HCT116 (cell line): ENCODE measurements around the gene SLC28A2. TPM values are rescaled to one million over a fixed set of nuclear protein-coding genes. Genes with fewer than 3 reads are reported as not detected.

Experiments used
- ATAC-seq: fragments of 200-7000 bp; cut with Tn5 transposase; 2 replicates; pipeline ENCODE4 v1.9.1; 2020; ENCODE audit warnings: mild to moderate bottlenecking, moderate library complexity
- BruUV-seq: library from RNA; stranded (reverse); fragments of 400-500 nt; replicated peaks from 2 replicates; lab custom pipeline; 2021; lab: Mats Ljungman, UMichigan
- CTCF ChIA-PET: fragments of 300-600 bp; sonication (Branson Sonifier 250); formaldehyde crosslinking; loops from one replicate; lab custom pipeline; 2021; ENCODE audit warnings: antibody characterized with exemption; lab: Charles Lee
- POLR2A ChIA-PET: fragments of 300-600, 350-600 bp; sonication (Branson Sonifier 250); formaldehyde crosslinking; loops from one replicate; lab custom pipeline; 2021; ENCODE audit warnings: antibody characterized with exemption; lab: Charles Lee
- RAD21 ChIA-PET, 2 experiments: fragments of 300-600 bp; sonication (Branson Sonifier 250); formaldehyde crosslinking; loops; one replicate each; lab custom pipeline; 2023; ENCODE audit warnings: low total read pairs in 2 of 2; ENCODE audit not compliant: uncharacterized antibody in 2 of 2, unreplicated experiment in 2 of 2, low non-redundant PET in 1 of 2; lab: Charles Lee
- DNase-seq: peaks from one replicate; pipeline ENCODE4 v3.0.0-alpha.2; 2010; ENCODE audit warnings: low read depth, low spot score
- H2AFZ ChIP-seq: fragments of 200-600 bp; shearing (Covaris generic), sonication (generic); 2 replicates; pipeline ENCODE4 v1.6.1; 2017; ENCODE audit warnings: low read depth, mixed run types, mixed read lengths, antibody characterized with exemption, low read length; ENCODE audit not compliant: poor library complexity, severe bottlenecking
- H3K27ac ChIP-seq: 2 replicates; pipeline ENCODE4 v1.5.1; 2012; ENCODE audit warnings: low read depth, low read length
- H3K27me3 ChIP-seq: fragments of 200-600 bp; sonication (generic); 2 replicates; pipeline ENCODE4 v1.6.1; 2016; ENCODE audit warnings: mixed run types, low read length, mixed read lengths; ENCODE audit not compliant: insufficient read depth
- H3K36me3 ChIP-seq, 2 experiments: fragments of 200-500 bp in 1 of 2; fragments of 200-600 bp in 1 of 2; sonication (Bioruptor generic) in 1 of 2; sonication (generic) in 1 of 2; 2 replicates each; pipeline versions ENCODE4 v1.5.1 to v1.6.1; 2014 to 2016; ENCODE audit warnings: low read length in 2 of 2, inconsistent platforms in 1 of 2, mixed read lengths in 1 of 2, mixed run types in 1 of 2; ENCODE audit not compliant: insufficient read depth in 2 of 2, control insufficient read depth in 1 of 2
- H3K4me1 ChIP-seq, 2 experiments: fragments of 200-600 bp in 1 of 2; sonication (generic) in 1 of 2; 2 replicates each; pipeline versions ENCODE4 v1.5.1 to v1.6.1; 2012 to 2017; ENCODE audit warnings: low read length in 2 of 2, inconsistent platforms in 1 of 2, mild to moderate bottlenecking in 1 of 2, mixed read lengths in 1 of 2, mixed run types in 1 of 2, moderate library complexity in 1 of 2; ENCODE audit not compliant: insufficient read depth in 2 of 2, control insufficient read depth in 1 of 2
- H3K4me2 ChIP-seq: fragments of 200-600 bp; sonication (generic); 2 replicates; pipeline ENCODE4 v1.6.1; 2017; ENCODE audit warnings: mixed run types, low read length, mixed read lengths
- H3K4me3 ChIP-seq, 2 experiments: fragments of 200-600 bp in 1 of 2; sonication (generic) in 1 of 2; replicated peaks in 1 of 2; 2 replicates each; pipeline ENCODE4 v1.5.1; 2011 to 2016; ENCODE audit warnings: low read length in 2 of 2, control low read depth in 1 of 2, low read depth in 1 of 2, mild to moderate bottlenecking in 1 of 2, mixed read lengths in 1 of 2, mixed run types in 1 of 2
- H3K79me2 ChIP-seq: fragments of 200-600 bp; sonication (generic); 2 replicates; pipeline ENCODE4 v1.6.1; 2017; ENCODE audit warnings: mild to moderate bottlenecking, mixed run types, low read length, moderate library complexity, mixed read lengths; ENCODE audit not compliant: insufficient read depth
- H3K9ac ChIP-seq: fragments of 200-600 bp; sonication (generic); 2 replicates; pipeline ENCODE4 v1.6.1; 2016; ENCODE audit warnings: low read length, mixed read lengths
- H3K9me2 ChIP-seq: fragments of 200-600 bp; sonication (generic), shearing (Covaris generic); 2 replicates; pipeline ENCODE4 v1.6.1; 2017; ENCODE audit warnings: mixed run types, mild to moderate bottlenecking, moderate library complexity; ENCODE audit not compliant: insufficient read depth
- H3K9me3 ChIP-seq, 2 experiments: fragments of 200-500 bp in 1 of 2; fragments of 200-600 bp in 1 of 2; sonication (Bioruptor generic) in 1 of 2; sonication (generic) in 1 of 2; 2 replicates each; pipeline ENCODE4 v1.6.1; 2014 to 2017; ENCODE audit warnings: low read length in 2 of 2, mixed read lengths in 2 of 2, inconsistent platforms in 1 of 2, low read depth in 1 of 2, mild to moderate bottlenecking in 1 of 2, mixed run types in 1 of 2, moderate library complexity in 1 of 2; ENCODE audit not compliant: control insufficient read depth in 1 of 2, insufficient read depth in 1 of 2
- H4K20me1 ChIP-seq: fragments of 200-600 bp; sonication (generic), shearing (Covaris generic); 2 replicates; pipeline ENCODE4 v1.6.1; 2017; ENCODE audit warnings: mixed run types, mild to moderate bottlenecking, moderate library complexity; ENCODE audit not compliant: insufficient read depth
- CEBPB ChIP-seq: IDR thresholded peaks from 2 replicates; pipeline ENCODE4 v1.6.1; 2012; ENCODE audit warnings: low read depth
- EZH2phosphoT487 ChIP-seq: fragments of 200-600 bp; IDR thresholded peaks from 2 replicates; pipeline ENCODE4 v1.6.1; 2018; ENCODE audit warnings: antibody characterized with exemption, borderline replicate concordance
- FOSL1 ChIP-seq: IDR thresholded peaks from 2 replicates; pipeline ENCODE4 v1.6.1; 2012; ENCODE audit warnings: low read depth
- JUND ChIP-seq: IDR thresholded peaks from 2 replicates; pipeline ENCODE4 v1.6.1; 2012
- MAX ChIP-seq: IDR thresholded peaks from 2 replicates; pipeline ENCODE4 v1.6.1; 2012
- POLR2A ChIP-seq: IDR thresholded peaks from 2 replicates; pipeline ENCODE4 v1.7.0; 2011; ENCODE audit warnings: borderline replicate concordance; ENCODE audit not compliant: insufficient read depth, insufficient read length; ENCODE audit errors: extremely low read depth
- SIN3A ChIP-seq: IDR thresholded peaks from 2 replicates; pipeline ENCODE4 v1.6.1; 2012; ENCODE audit warnings: low read depth
- SP1 ChIP-seq: IDR thresholded peaks from 2 replicates; pipeline ENCODE4 v1.6.1; 2012; ENCODE audit warnings: low read depth
- SRF ChIP-seq: IDR thresholded peaks from 2 replicates; pipeline ENCODE4 v1.6.1; 2012; ENCODE audit warnings: low read depth
- TCF7L2 ChIP-seq: IDR thresholded peaks from 2 replicates; pipeline ENCODE4 v1.7.0; 2011; ENCODE audit warnings: borderline replicate concordance, inconsistent platforms; ENCODE audit not compliant: insufficient read depth, insufficient read length; ENCODE audit errors: extremely low read depth
- YY1 ChIP-seq: IDR thresholded peaks from 2 replicates; pipeline ENCODE4 v1.6.1; 2011; ENCODE audit warnings: low read length, low read depth, moderate library complexity, mild to moderate bottlenecking; ENCODE audit not compliant: insufficient replicate concordance; ENCODE audit errors: extremely low read depth
- ZBTB33 ChIP-seq: IDR thresholded peaks from 2 replicates; pipeline ENCODE4 v1.6.1; 2011; ENCODE audit warnings: mild to moderate bottlenecking, low read length, moderate library complexity; ENCODE audit not compliant: insufficient replicate concordance; ENCODE audit errors: extremely low read depth
- ZFX ChIP-seq: fragments of 450-650 bp; IDR thresholded peaks from 2 replicates; pipeline ENCODE4 v1.6.1; 2017
- ZNF274 ChIP-seq: fragments of 200-500 bp; sonication (Bioruptor generic); IDR thresholded peaks from 2 replicates; pipeline ENCODE4 v1.6.1; 2014; ENCODE audit warnings: mild to moderate bottlenecking, low read depth, low read length, inconsistent platforms
- intact Hi-C: fragments of 100-400 bp; cut with micrococcal nuclease; formaldehyde crosslinking; loops from 2 replicates; pipeline ENCODE4 v1.10.0; 2022
- total RNA-seq: library from RNA; stranded (reverse); gene quantifications from one replicate; pipeline ENCODE4 v1.2.1, GENCODE V29; 2021; ENCODE audit not compliant: unreplicated experiment

The SLC28A2 gene
- total RNA-seq, 1 experiment from 2014 or later: not detected

DNA sequence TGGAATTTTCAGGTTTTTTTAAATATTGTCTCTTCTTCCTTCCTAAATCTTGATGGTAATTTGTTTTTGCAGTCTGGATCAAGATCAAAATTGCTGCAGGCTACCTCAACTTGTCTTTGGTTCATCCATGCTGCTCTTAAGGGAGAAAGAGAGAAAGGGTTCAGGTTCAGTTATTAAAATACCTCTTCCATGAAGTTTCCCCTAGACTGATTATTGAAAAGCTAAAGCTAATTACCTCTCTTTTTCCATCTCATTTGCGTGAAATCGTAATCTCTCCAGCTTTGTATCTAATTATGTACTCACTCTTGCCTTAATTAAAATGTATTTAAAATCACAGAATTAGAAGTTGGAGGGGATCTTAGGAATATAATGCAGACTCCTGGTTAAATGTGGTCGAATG, 52.7 kb downstream of the SLC28A2 start:
- Histone ChIP-seq H3K4me2 (no peak overlapping the region), H3K79me2 (no peaks in the 10 kb centered on the region), H3K36me3 (no peaks in the 10 kb centered on the region), H2AFZ (no peak overlapping the region), H3K27ac (no peak overlapping the region), H3K9me2 (no peaks in the 10 kb centered on the region), H3K4me1 (peaks cover 0 to 4% of the 10 kb centered on the region in 2 experiments; a peak in 1 of 4 replicates), H3K4me3 (no peak overlapping the region), H3K27me3 (no peaks in the 10 kb centered on the region), H3K9ac (no peak overlapping the region), H4K20me1 (no peaks in the 10 kb centered on the region), H3K9me3 (no peaks in the 10 kb centered on the region)
- ATAC-seq: no peak
- TF ChIP-seq SIN3A (no peak), ZFX (no peak), POLR2A (no peak), ZNF274 (no peak), TCF7L2 (no peak), EZH2phosphoT487 (no peak), MAX (no peak), SP1 (no peak), CEBPB (no peak), YY1 (no peak), SRF (no peak), JUND (no peak), FOSL1 (no peak), ZBTB33 (no peak)
- ChIA-PET POLR2A (no interaction called here), RAD21 (no interaction called here), CTCF (interaction anchor here (1.0 kb wide), 1 partner anchor 152 kb away, joined by 3 read pairs; no protein-coding TSS in a partner anchor)
- intact Hi-C loops: no loop called here
- no peak for DNase-seq
- no TSS peak for BruUV-seq
